Neuron (in vitro differentiated cells): ENCODE results near the gene CCND2.
A peak's percentile ranks its signal among the peaks of the same experiment; 100 is the strongest.

Source experiments
- H2AFZ ChIP-seq: one replicate; pipeline ENCODE4 v1.6.1; 2013; ENCODE audit warnings: low read depth, mild to moderate bottlenecking, inconsistent platforms, low read length, moderate library complexity
- H3K27me3 ChIP-seq: one replicate; pipeline ENCODE4 v1.6.1; 2013; ENCODE audit warnings: low read length; ENCODE audit not compliant: insufficient read depth
- H3K36me3 ChIP-seq: one replicate; pipeline ENCODE4 v1.6.1; 2013; ENCODE audit warnings: low read length; ENCODE audit not compliant: insufficient read depth
- H3K4me1 ChIP-seq: one replicate; pipeline ENCODE4 v1.6.1; 2013; ENCODE audit warnings: low read length; ENCODE audit not compliant: insufficient read depth
- H3K4me3 ChIP-seq: 2 replicates; pipeline ENCODE4 v1.5.1; 2013; ENCODE audit warnings: mild to moderate bottlenecking, low read length, moderate library complexity
- H3K9me3 ChIP-seq: one replicate; pipeline ENCODE4 v1.6.1; 2013; ENCODE audit warnings: low read length

CCND2 gene

DNA sequence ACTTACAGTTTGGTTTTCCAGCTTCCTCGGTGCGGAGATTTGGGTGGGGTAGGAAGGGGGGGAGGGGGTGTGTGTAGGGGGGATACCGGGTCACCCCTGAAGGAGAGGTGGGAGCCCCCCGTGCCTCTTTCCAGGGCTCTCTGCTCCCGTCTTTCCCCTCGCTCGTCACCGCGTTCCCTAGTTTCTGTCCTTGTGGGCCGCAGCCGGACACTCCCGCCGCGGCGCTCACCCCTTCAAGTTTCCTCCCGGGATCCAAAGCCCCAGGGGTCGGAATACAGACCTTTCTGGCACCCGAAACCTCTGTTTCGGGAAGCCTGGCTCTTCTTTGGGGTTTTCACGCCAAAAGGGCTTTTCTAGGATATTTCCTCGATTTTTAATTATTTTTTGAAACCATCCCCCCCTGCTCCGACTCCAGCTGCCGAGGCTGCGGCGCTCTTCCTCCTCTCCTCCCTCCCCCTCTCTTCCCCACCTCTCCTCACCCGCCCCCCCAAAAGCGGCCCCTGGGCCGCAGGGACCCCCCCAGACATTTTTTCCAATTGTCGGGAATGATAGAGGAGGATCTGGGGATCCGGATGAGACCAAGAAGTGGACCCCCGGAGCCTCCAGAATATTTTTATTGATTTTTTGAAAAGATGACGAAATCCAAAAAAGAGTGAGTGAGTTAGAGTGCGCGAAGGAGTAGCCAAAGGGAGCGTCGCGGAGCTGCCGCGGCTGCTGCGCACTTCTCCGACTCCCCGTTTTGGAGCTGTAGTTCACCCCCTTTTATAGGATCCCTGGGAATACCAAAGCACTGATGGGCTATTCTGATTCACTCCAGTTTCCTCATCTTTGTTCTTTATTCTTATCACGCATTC lies 1.7 kb downstream of the CCND2 start:
- peaks cover 69% of the 10 kb centered on the region for H3K4me1 ChIP-seq
- peaks cover 9% of the 10 kb centered on the region for H3K27me3 ChIP-seq

DNA sequence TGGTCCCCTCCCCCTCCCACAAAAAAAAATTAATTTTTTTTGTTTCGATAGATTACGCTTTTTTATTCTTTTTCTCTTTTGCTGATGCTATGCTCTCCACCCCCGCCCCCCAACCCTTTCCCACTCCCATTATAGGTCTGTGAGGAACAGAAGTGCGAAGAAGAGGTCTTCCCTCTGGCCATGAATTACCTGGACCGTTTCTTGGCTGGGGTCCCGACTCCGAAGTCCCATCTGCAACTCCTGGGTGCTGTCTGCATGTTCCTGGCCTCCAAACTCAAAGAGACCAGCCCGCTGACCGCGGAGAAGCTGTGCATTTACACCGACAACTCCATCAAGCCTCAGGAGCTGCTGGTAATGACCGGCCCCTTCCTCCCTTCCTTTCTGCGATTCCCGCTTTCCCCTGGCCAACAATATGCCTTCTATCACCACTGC lies 2.3 kb downstream of the CCND2 start:
- no peaks in the 10 kb centered on the region for H3K9me3 ChIP-seq
- peaks cover 6% of the 10 kb centered on the region for H3K27me3 ChIP-seq
- H3K4me3 ChIP-seq = peak overlapping the region; percentile 75
- H2AFZ ChIP-seq = no peak overlapping the region
- H3K4me1 ChIP-seq = peaks cover 72% of the 10 kb centered on the region
- peaks cover 38% of the 10 kb centered on the region for H3K36me3 ChIP-seq

More for the DNA sequence above, 1.7 kb downstream of the CCND2 start:
- H3K4me3 ChIP-seq = peak overlapping the region; percentile 75
- H2AFZ ChIP-seq = no peak overlapping the region
- H3K9me3 ChIP-seq = no peaks in the 10 kb centered on the region
- H3K36me3 ChIP-seq = peaks cover 37% of the 10 kb centered on the region

- H2AFZ ChIP-seq = no peak overlapping the region
- H3K4me1 ChIP-seq = peaks cover 65% of the 10 kb centered on the region
- peak overlapping the region; percentile 75 for H3K4me3 ChIP-seq
- no peaks in the 10 kb centered on the region for H3K9me3 ChIP-seq
- H3K27me3 ChIP-seq = no peaks in the 10 kb centered on the region
- peaks cover 46% of the 10 kb centered on the region for H3K36me3 ChIP-seq
These were observed 3.1 kb downstream of the CCND2 start for GRCh38 chr12:4276524-4277204.

DNA sequence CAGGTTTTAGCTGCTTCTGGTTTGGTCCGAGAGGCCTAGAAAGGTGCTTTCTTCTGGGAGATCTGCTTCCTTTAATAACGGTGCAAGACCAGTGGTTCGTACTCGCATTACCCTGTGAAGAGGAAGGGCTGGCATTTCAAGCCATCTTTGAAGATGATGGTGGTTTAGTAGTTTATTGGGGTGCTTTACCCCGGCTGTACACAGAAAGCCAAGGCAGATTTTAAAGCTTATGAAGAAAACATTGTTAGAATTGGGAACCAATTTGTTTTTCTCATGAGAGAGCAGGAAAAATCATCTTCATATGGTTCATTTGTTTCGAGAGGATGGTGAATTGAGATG lies 3.6 kb downstream of the CCND2 start:
- H3K4me1 ChIP-seq = peaks cover 63% of the 10 kb centered on the region
- H3K4me3 ChIP-seq = no peak overlapping the region
- H3K36me3 ChIP-seq = peaks cover 50% of the 10 kb centered on the region

DNA sequence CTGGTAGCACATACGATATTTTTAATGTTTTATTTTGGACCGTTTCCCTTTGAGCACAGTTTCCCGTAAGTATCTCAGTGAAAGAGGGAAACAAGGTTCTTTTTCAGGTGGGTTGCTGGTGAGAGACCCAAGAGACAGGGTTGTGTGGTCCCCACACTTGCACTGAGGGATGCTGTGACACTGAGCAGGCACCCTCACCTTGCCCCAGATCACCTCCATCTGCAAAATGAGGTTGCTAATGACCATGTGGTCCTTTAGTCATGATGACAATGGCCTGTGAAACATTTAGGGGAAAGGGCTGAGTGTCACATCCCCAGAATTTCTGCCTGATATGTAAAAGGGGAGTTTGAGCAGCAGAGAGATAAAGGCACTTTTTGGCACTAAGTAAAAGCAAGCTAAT lies 4.3 kb downstream of the CCND2 start:
- Histone ChIP-seq H3K36me3 (peaks cover 57% of the 10 kb centered on the region), H3K27me3 (no peaks in the 10 kb centered on the region), H2AFZ (no peak overlapping the region), H3K4me3 (no peak overlapping the region), H3K9me3 (no peaks in the 10 kb centered on the region), H3K4me1 (peaks cover 56% of the 10 kb centered on the region)

More for the DNA sequence above, 3.6 kb downstream of the CCND2 start:
- H3K9me3 ChIP-seq = no peaks in the 10 kb centered on the region
- H2AFZ ChIP-seq = no peak overlapping the region
- no peaks in the 10 kb centered on the region for H3K27me3 ChIP-seq

DNA sequence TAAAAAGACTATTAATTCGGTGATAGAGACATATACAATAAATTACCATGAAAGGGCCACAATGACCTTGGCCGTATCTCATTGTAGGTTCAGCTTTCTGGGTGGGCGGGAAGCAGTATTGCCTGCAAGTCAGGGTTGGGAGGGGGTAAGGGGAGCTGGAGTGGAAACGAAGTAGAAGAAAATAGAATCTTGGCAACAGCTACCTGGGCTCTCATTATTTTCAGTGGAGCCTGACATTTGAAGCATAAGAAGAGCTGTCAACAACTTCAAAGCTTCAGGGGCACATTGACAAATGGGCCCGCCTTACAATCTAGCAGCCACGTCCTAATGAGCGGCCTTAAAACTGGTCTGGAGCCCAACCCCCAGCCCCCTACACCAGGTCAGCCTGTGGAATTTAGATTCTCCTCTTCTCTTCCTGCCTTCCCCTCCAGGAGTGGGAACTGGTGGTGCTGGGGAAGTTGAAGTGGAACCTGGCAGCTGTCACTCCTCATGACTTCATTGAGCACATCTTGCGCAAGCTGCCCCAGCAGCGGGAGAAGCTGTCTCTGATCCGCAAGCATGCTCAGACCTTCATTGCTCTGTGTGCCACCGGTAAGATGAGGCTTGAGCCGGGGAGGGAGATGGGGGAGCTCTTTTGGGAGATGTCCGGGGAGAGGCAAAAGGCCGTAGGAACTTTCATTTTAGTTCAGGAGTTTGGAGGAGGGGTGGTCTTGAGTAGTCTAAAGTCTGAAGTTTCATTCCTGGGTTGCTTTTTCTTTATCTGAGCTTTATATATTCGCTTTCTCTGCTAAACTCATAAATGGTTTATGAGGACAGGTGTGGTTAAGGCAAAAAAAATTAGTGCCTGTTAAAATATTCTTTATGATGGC lies 5.0 kb downstream of the CCND2 start:
- H3K4me1 ChIP-seq = peaks cover 51% of the 10 kb centered on the region
- peaks cover 62% of the 10 kb centered on the region for H3K36me3 ChIP-seq
- no peaks in the 10 kb centered on the region for H3K27me3 ChIP-seq
- H3K4me3 ChIP-seq = no peak overlapping the region
- H2AFZ ChIP-seq = no peak overlapping the region
- no peaks in the 10 kb centered on the region for H3K9me3 ChIP-seq

- Histone ChIP-seq H3K27me3 (no peaks in the 10 kb centered on the region), H3K36me3 (peaks cover 69% of the 10 kb centered on the region), H3K9me3 (no peaks in the 10 kb centered on the region), H3K4me1 (peaks cover 48% of the 10 kb centered on the region), H3K4me3 (no peak overlapping the region), H2AFZ (no peak overlapping the region)
These were observed 5.7 kb downstream of the CCND2 start for GRCh38 chr12:4279198-4279690.

DNA sequence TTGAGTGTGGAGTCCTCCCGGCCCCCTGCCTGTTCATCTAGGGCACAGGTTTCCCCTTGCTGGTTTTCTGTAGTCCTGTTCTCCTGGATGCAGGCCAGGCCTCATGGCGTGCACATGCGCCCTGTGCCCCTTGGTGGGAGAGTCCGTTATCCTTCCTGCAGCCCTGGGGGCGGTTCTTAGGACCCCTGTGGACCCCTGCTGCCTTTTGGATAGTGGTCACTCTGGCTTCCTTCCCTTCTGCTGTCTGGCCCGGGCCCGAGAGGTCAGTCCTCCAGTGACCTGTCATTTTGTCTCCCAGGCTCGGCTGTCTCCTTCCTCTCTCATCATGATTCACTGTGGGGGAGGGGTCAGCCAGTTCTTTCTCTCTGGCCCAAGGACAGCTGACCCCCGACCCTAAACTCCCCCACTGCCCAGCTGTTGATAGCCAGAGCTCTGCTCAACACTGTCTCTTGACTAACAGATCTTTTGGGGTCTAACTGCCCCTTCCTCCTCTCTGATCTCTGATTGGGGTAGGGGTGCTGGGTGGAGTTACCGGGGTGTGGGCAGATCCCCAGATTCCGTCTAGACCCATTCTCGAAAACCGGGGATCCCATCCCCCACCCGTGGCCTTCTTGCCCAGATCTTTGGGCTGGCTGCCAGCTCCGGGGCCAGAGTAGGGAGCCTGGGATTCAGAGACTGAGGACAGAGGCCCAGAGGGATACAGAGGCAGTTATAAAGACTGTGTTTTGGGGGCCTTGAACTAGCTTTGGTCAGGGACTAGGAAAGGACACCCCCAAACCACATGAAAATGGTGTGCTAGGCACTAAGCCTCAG lies 7.0 kb downstream of the CCND2 start:
- H3K27me3 ChIP-seq = no peaks in the 10 kb centered on the region
- no peaks in the 10 kb centered on the region for H3K9me3 ChIP-seq
- no peak overlapping the region for H2AFZ ChIP-seq
- H3K36me3 ChIP-seq = peaks cover 79% of the 10 kb centered on the region
- no peak overlapping the region for H3K4me3 ChIP-seq
- peaks cover 47% of the 10 kb centered on the region for H3K4me1 ChIP-seq

- peaks cover 84% of the 10 kb centered on the region for H3K36me3 ChIP-seq
- no peaks in the 10 kb centered on the region for H3K9me3 ChIP-seq
- H3K27me3 ChIP-seq = no peaks in the 10 kb centered on the region
- H3K4me1 ChIP-seq = peaks cover 41% of the 10 kb centered on the region
- H2AFZ ChIP-seq = no peak overlapping the region
- H3K4me3 ChIP-seq = no peak overlapping the region
These were observed 7.7 kb downstream of the CCND2 start for GRCh38 chr12:4281173-4281654.

GRCh38 chr12:4282103-4282891 lies 8.7 kb downstream of the CCND2 start:
- H3K4me3 ChIP-seq = no peak overlapping the region
- H3K27me3 ChIP-seq = no peaks in the 10 kb centered on the region
- no peaks in the 10 kb centered on the region for H3K9me3 ChIP-seq
- H3K36me3 ChIP-seq = peaks cover 82% of the 10 kb centered on the region
- H3K4me1 ChIP-seq = peaks cover 33% of the 10 kb centered on the region
- no peak overlapping the region for H2AFZ ChIP-seq

DNA sequence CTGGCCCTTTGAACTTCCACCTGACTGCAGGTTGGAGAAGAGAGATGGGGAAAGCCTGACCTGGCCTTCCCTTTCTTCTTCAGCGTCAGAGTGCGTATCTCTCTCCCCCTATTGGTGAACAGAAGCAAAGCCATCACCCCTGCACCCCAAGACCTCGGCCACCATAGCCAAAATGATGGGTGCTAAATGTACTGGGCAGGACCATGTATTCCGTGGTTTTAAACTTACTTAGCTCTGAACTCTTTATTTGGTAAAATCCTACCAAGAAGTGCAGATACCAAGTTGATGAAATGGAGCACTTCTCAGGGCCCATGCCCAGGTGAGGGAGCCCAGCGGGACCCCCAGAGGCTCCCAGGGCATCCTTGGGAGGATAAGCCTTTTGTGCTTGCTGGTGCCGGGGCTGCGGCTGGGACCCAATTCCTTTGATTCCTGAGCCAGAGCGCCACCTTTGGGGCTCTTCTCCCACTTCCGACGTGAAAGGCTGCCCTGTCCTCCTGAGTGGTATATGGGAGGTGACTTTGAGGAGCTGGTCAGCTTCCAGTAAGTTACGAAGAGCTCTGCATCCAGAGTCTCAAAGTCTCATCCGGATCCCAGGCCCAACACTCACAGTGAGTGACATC lies 9.4 kb downstream of the CCND2 start:
- Histone ChIP-seq H2AFZ (no peak overlapping the region), H3K9me3 (no peaks in the 10 kb centered on the region), H3K36me3 (peaks cover 82% of the 10 kb centered on the region), H3K4me3 (no peak overlapping the region), H3K27me3 (no peaks in the 10 kb centered on the region), H3K4me1 (peaks cover 26% of the 10 kb centered on the region)
